Body of pancreas (tissue), 4 donors: ENCODE measurements around the gene TUT7.

Source experiments
- CTCF ChIP-seq, 7 experiments: fragments of 450-650 bp in 4 of 7; fragments of 200-600 bp in 3 of 7; sonication (generic) in 3 of 7; IDR thresholded peaks; one replicate each; pipeline ENCODE4 v1.5.1; 2016 to 2019; ENCODE audit warnings: antibody characterized with exemption in 7 of 7
- POLR2A ChIP-seq, 3 donors: fragments of 450-650 bp; IDR thresholded peaks; one replicate each; pipeline ENCODE4 v1.6.1; 2016; ENCODE audit warnings: antibody characterized with exemption in 3 of 3, mild to moderate bottlenecking in 2 of 3

GRCh38 chr9:86285261-86285660 lies 68.9 kb downstream of the TUT7 start:
- TF ChIP-seq CTCF (IDR thresholded peaks at IDR 0.05) (no peak), POLR2A (IDR thresholded peaks at IDR 0.05) (no peak)
